GM12872 (cell line): ENCODE results near the gene BRMS1.

Source experiments
- CTCF ChIP-seq: IDR thresholded peaks from 3 replicates; pipeline ENCODE4 v1.5.1; 2011; ENCODE audit warnings: low read depth, mild to moderate bottlenecking, low read length, moderate library complexity; ENCODE audit not compliant: insufficient read depth

BRMS1 gene

GRCh38 chr11:66349084-66349386, 4.1 kb upstream of the BRMS1 start:
- no peak for TF ChIP-seq CTCF

GRCh38 chr11:66347425-66348276, 2.7 kb upstream of the BRMS1 start, which contains the start of gene B4GAT1:
Gene B4GAT1 (minus strand): TSS chr11:66347629. CDS start chr11:66347545, 84 bp downstream.
- no peak for TF ChIP-seq CTCF

GRCh38 chr11:66346476-66347424, 1.8 kb upstream of the BRMS1 start:
- no peak for TF ChIP-seq CTCF

- no peak for TF ChIP-seq CTCF
These were observed 379 bp upstream of the BRMS1 start for GRCh38 chr11:66345316-66345649.

GRCh38 chr11:66343176-66343575, 1.7 kb downstream of the BRMS1 start:
- no peak for TF ChIP-seq CTCF

- TF ChIP-seq CTCF: no peak
These were observed 3.3 kb downstream of the BRMS1 start for GRCh38 chr11:66341502-66342126.
